Stimulated activated CD4-positive, alpha-beta T cell treated with anti-CD3 and anti-CD28 coated beads, Interleukin-12 subunit alpha, Interleukin-12 subunit beta, amount 100 ng/mL, for 24 hours (primary cell): ENCODE results near the gene FANK1.
A peak's percentile ranks its signal among the peaks of the same experiment; 100 is the strongest.
"Not testable (repeated sequence)": the region's sequence is repeated elsewhere in the genome, so short reads cannot be mapped to it uniquely, and the experiment has no call there.

Source experiments
- DNase-seq, 2 experiments: peaks; one replicate each; pipeline ENCODE4 v3.0.0-alpha.2; 2020; ENCODE audit warnings: low read depth in 2 of 2

FANK1 gene

GRCh38 chr10:126021833-126022500 is 125.6 kb downstream of the FANK1 start:
- DNase-seq = no peak

- DNase-seq = no peak
These were observed 126.5 kb downstream of the FANK1 start for GRCh38 chr10:126022841-126023240.

DNA sequence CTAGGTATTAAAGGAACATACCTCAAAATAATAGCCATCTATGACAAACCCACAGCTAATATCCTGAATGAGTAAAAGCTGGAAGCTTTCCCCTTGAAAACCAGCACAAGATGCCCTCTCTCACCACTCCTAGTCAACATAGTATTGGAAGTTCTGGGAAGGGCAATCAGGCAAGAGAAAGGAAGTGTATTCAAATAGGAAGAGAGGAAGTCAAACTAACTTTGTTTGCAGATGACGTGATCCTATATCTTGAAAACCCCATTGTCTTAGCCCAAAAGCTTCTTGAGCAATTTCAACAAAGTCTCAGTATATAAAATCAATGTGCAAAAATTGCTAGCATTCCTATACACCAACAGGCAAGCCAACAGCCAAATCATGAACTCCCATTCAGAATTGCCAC is 131.3 kb downstream of the FANK1 start:
- no peak for DNase-seq

- no peak for DNase-seq
These were observed 133.6 kb downstream of the FANK1 start for GRCh38 chr10:126029999-126030398.

- DNase-seq = no peak
These were observed 138.2 kb downstream of the FANK1 start for GRCh38 chr10:126034586-126034985.

GRCh38 chr10:126036515-126036914 is 140.2 kb downstream of the FANK1 start:
- DNase-seq = no peak

GRCh38 chr10:126037946-126038345 is 141.6 kb downstream of the FANK1 start:
- no peak for DNase-seq

- no peak for DNase-seq
These were observed 144.8 kb downstream of the FANK1 start for GRCh38 chr10:126041117-126041516.

GRCh38 chr10:126041804-126042231 is 145.5 kb downstream of the FANK1 start:
- DNase-seq = peak; percentile 39 to 52

DNA sequence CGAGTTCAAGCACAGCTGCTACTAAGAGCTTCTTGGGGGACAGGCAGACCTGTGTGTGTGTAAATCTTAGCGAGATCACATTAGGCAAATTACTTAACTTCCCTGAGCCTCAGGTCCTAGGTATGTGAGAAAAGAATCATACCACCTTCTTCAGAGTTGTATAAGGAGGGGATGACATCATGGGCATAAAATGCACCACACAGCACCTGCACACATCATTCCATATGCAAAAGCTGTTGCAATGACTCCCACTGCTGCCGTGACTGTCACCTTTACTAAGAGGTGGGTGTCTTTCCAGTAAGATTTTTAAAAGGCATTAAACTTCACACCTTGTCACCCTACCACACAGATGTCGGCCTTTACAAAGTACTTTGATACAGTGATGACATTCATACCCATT is 146.0 kb downstream of the FANK1 start:
- no peak for DNase-seq

GRCh38 chr10:126042906-126043305 is 146.5 kb downstream of the FANK1 start:
- no peak for DNase-seq

DNA sequence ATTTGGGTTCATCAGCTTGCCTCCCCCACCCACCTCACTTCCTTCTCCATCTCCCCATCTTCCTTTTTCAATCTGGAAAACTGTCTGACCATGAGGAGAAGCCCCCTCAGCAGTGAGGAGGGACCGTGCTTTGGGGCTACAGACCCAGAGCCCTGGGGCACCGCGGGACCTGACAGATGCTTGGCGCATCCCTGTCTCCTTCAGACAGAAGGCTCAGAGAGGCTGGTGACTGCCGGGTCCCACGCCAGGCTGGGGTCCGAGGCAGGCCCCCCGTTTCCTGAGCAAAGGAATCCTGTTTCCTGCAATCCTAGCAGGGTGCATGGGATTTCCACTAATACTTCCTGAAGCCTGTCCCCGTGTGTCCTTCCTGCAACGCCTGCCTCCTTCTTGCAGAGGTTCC is 147.0 kb downstream of the FANK1 start:
- DNase-seq = no peak

GRCh38 chr10:126045861-126046260 is 149.5 kb downstream of the FANK1 start:
- no peak for DNase-seq

DNA sequence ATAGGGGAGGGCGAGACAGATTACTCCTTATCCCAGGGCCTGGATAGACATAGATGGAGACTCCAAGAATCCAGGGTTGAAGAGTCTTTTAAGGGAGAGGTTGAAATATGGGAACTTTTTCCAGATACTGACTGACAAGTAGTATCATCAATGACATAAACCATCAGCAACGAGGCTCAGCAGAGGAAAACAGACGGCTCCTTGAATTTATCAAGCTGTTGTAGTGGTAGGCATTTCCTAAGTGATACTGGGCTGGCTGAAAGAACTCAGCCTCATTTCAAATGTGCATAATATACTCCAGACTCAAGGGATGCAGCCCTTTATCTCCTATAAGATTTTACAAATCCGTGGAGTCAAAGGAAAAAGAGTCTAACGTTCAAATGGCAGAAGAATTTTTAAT is 150.5 kb downstream of the FANK1 start:
- DNase-seq = no peak

DNA sequence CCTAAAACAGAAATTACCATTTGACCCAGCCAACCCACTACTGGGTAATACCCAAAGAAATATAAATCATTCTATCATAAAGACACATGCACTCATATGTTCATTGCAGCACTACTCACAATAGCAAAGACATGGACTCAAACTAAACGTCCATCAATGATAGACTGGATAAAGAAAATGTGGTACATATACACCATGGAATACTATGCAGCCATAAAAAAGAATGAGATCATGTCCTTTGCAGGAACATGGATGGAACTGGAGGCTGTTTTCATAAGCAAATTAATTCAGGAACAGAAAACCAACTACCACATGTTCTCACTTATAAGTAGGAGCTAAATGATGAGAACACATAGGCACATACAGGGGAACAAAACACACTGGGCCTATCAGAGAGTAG is 151.4 kb downstream of the FANK1 start:
- not testable (repeated sequence) for DNase-seq

DNA sequence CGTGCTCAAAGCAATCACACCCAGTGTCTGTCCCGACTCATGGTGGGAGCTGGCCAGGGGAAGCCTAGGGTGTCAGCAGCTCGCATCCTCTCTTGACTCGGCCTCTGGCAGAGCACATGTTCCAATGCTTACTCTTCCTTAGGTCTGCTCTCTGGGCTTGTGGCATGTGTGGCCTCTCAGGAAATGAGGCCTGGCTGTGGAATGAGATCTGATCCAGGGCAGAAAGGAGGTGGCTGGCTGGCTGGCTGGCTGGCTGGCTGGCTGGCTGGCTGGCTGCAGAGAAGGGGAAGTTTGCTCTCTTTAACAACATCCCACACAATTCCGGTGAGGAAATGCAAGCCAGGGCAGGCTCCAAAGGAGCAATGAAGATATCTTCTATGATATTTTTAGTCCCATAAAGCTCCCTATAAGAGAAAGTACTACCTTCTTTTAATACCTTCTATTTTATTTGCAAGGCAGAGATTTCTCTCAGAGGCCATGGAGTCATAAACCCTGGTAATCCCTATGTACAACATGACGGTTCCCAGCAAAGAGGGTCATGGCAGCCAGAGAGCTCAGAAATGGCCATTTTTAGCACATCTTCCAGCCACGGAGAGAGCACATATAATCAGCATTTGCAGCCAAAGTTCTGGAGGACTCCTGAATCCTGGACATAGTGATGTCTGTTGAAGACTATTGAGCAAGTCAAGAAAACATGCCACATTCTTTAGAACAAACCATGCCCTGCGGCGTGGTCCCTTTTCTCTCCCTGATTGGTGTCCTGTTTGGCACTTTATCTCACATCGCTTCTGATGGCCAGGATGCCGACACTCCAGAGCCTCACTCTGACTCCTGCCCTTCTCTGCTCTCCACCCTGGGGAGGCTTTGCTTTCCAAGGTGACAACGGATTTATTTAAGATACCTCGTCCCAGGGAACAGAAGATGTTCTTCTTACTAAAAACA is 153.7 kb downstream of the FANK1 start:
- no peak for DNase-seq

- no peak for DNase-seq
These were observed 155.8 kb downstream of the FANK1 start for GRCh38 chr10:126052171-126052570.

DNA sequence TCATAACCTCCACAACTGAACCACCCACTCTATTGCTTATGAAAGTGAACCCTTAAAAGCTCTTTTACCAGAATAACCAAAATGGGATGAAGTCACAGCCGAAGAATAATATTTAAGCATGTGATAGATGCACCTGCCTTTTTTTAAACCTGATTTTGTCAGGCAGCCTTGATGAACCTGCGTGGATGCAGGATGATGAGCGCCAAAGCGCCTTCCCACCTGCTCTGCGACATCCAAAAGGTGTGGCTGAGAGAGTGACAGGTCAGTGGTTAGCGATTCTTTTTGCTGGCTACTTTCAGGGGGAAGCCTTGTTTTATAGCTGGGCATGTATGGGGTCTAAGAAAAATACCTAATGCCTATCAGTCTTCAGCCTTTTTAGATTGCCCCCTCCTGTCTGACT is 157.8 kb downstream of the FANK1 start:
- no peak for DNase-seq

- DNase-seq = no peak
These were observed 161.1 kb downstream of the FANK1 start for GRCh38 chr10:126057494-126057893.

- DNase-seq = no peak
These were observed 161.7 kb downstream of the FANK1 start for GRCh38 chr10:126058104-126058503.

DNA sequence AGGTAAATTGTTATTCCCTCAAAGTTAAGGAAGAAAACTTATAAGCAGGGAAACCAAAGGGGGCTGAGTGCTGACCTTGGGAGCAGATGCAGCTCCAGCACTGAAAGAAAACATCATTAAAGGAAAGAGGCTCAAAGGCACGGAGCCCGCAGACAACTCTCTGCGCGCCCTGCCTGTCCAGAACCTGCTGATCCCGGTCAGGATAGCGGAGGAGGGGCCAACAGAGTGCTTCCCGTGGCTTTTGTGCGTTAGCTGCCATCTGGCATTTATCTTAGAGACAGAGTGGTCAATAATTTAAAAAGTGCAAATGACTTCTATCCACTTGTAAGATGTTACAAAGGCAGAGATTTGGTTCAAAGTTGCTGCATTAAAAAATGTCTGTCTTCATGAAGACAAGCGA is 162.1 kb downstream of the FANK1 start:
- no peak for DNase-seq
